Left renal cortex interstitium (tissue), 4 donors: ENCODE measurements around the gene ZBTB3. TPM values are rescaled to one million over a fixed set of nuclear protein-coding genes. Genes with fewer than 3 reads are reported as not detected.
"Not testable (repeated sequence)": the region's sequence is repeated elsewhere in the genome, so short reads cannot be mapped to it uniquely, and the experiment has no call there.

ENCODE experiments used
- DNase-seq, 4 donors: peaks; one replicate each; pipeline ENCODE4 v3.0.0-alpha.2; 2013; ENCODE audit warnings: low read depth in 4 of 4, low spot score in 2 of 4, missing footprints in 1 of 4
- polyA plus RNA-seq, 4 donors: library from polyadenylated mRNA; unstranded; fragments of 120-200 nt; gene quantifications; one replicate each; pipeline ENCODE4 v1.2.1, GENCODE V29; 2013; ENCODE audit not compliant: insufficient read length in 4 of 4

Gene ZBTB3
- polyA plus RNA-seq, 4 donors, result 8.0 to 9.6 (median 8.5) TPM

- DNase-seq, result no peak
Observed at GRCh38 chr11:62757846-62758788, 4.2 kb upstream of the ZBTB3 start.

GRCh38 chr11:62755086-62755615, 1.2 kb upstream of the ZBTB3 start:
- no peak for DNase-seq

GRCh38 chr11:62752994-62753735, 795 bp downstream of the ZBTB3 start:
- no peak for DNase-seq

- DNase-seq, result no peak
Observed at GRCh38 chr11:62752177-62752785, 1.7 kb downstream of the ZBTB3 start.

- DNase-seq, result not testable (repeated sequence)
Observed at GRCh38 chr11:62749931-62750330, 4.0 kb downstream of the ZBTB3 start.

- DNase-seq, result no peak
Observed at GRCh38 chr11:62747475-62748160, 6.3 kb downstream of the ZBTB3 start.

- no peak for DNase-seq
Observed at GRCh38 chr11:62737196-62737595, 16.8 kb downstream of the ZBTB3 start.

- no peak for DNase-seq
Observed at GRCh38 chr11:62732830-62733229, 21.1 kb downstream of the ZBTB3 start.

GRCh38 chr11:62730076-62730475, 23.9 kb downstream of the ZBTB3 start:
- not testable (repeated sequence) for DNase-seq

GRCh38 chr11:62728171-62728988, 25.6 kb downstream of the ZBTB3 start, which contains the start of gene TTC9C:
TSS of gene TTC9C (plus strand) at chr11:62728486. CDS start at chr11:62728849, 363 bp downstream.
- DNase-seq, result peak in 2 of 4 donors; percentile 80 to 82

- peak in 3 of 4 donors; percentile 97 to 98 (median 98) for DNase-seq
Observed at GRCh38 chr11:62727872-62728170, 26.1 kb downstream of the ZBTB3 start.

- DNase-seq, result peak; percentile 94 to 100 (median 98)
Observed at GRCh38 chr11:62727165-62727871, 26.6 kb downstream of the ZBTB3 start, which contains the start of gene HNRNPUL2. TSS of gene HNRNPUL2 (minus strand) at chr11:62727457. CDS start at chr11:62727156, 301 bp downstream.

- DNase-seq, result no peak
Observed at GRCh38 chr11:62726915-62727164, 27.1 kb downstream of the ZBTB3 start.

GRCh38 chr11:62726156-62726914, 27.6 kb downstream of the ZBTB3 start:
- DNase-seq, result no peak

GRCh38 chr11:62725646-62726045, 28.3 kb downstream of the ZBTB3 start:
- DNase-seq, result no peak

GRCh38 chr11:62724171-62724570, 29.8 kb downstream of the ZBTB3 start:
- no peak for DNase-seq

GRCh38 chr11:62721994-62722393, 32.0 kb downstream of the ZBTB3 start:
- DNase-seq, result no peak

GRCh38 chr11:62719302-62719978, 34.5 kb downstream of the ZBTB3 start:
- DNase-seq, result no peak
